WTC11 (cell line): ENCODE data around the gene ARVCF.

Source experiments
- AFF4 ChIP-seq: sonication (generic); formaldehyde crosslinking; IDR thresholded peaks from 2 replicates; pipeline ENCODE4 v1.8.1; 2023; ENCODE audit warnings: mild to moderate bottlenecking, missing genetic modification reagents, borderline replicate concordance
- CREM ChIP-seq: sonication (generic); formaldehyde crosslinking; IDR thresholded peaks from 2 replicates; pipeline ENCODE4 v1.8.1; 2022; ENCODE audit warnings: mild to moderate bottlenecking, missing genetic modification reagents, moderate library complexity
- CTCF ChIP-seq: fragments of 200-600 bp; IDR thresholded peaks from 2 replicates; pipeline ENCODE4 v1.8.0; 2022; ENCODE audit warnings: antibody characterized with exemption
- EMX1 ChIP-seq: fragments of 250-450 bp; sonication (Bioruptor Pico); IDR thresholded peaks from 2 replicates; pipeline ENCODE4 v1.8.0; 2021; ENCODE audit warnings: mild to moderate bottlenecking
- ESRRA ChIP-seq: sonication (generic); formaldehyde crosslinking; IDR thresholded peaks from 2 replicates; pipeline ENCODE4 v1.8.1; 2022; ENCODE audit warnings: mild to moderate bottlenecking, missing genetic modification reagents, borderline replicate concordance
- ETV6 ChIP-seq: sonication (generic); formaldehyde crosslinking; IDR thresholded peaks from 2 replicates; pipeline ENCODE4 v1.8.1; 2022; ENCODE audit warnings: mild to moderate bottlenecking, missing genetic modification reagents
- FOXJ3 ChIP-seq: sonication (generic); formaldehyde crosslinking; IDR thresholded peaks from 2 replicates; pipeline ENCODE4 v1.9.0; 2021; ENCODE audit warnings: missing genetic modification reagents, mild to moderate bottlenecking, borderline replicate concordance
- MYBL2 ChIP-seq: sonication (generic); formaldehyde crosslinking; IDR thresholded peaks from 2 replicates; pipeline ENCODE4 v1.8.1; 2023; ENCODE audit warnings: mild to moderate bottlenecking, moderate library complexity, missing genetic modification reagents
- TF ChIP-seq, protein P1 (sequence below): sonication (generic); formaldehyde crosslinking; IDR thresholded peaks from 2 replicates; pipeline ENCODE4 v1.8.1; 2022; ENCODE audit warnings: missing genetic modification reagents, borderline replicate concordance
- TF ChIP-seq, protein P2 (sequence below): sonication (generic); formaldehyde crosslinking; IDR thresholded peaks from 2 replicates; pipeline ENCODE4 v1.8.0; 2023; ENCODE audit warnings: missing genetic modification reagents
- TF ChIP-seq, protein P3 (sequence below): sonication (generic); formaldehyde crosslinking; IDR thresholded peaks from 2 replicates; pipeline ENCODE4 v1.8.0; 2022; ENCODE audit warnings: mild to moderate bottlenecking, missing genetic modification reagents
- TF ChIP-seq, protein P4 (sequence below): sonication (generic); formaldehyde crosslinking; conservative IDR thresholded peaks from 2 replicates; pipeline ENCODE4 v1.8.1; 2022; ENCODE audit warnings: mild to moderate bottlenecking, missing genetic modification reagents
- TF ChIP-seq, protein P5 (sequence below): sonication (generic); formaldehyde crosslinking; conservative IDR thresholded peaks from 2 replicates; pipeline ENCODE4 v1.8.1; 2023; ENCODE audit warnings: mild to moderate bottlenecking, low read depth, missing genetic modification reagents, moderate library complexity

- TF ChIP-seq CTCF (no peak), EMX1 (CRISPR knock-in tag) (no peak), MYBL2 (no peak), ESRRA (CRISPR knock-in tag) (no peak), AFF4 (CRISPR knock-in tag) (no peak), FOXJ3 (CRISPR knock-in tag) (no peak), ETV6 (no peak), CREM (CRISPR knock-in tag) (no peak)
- TF ChIP-seq, protein P1, sequence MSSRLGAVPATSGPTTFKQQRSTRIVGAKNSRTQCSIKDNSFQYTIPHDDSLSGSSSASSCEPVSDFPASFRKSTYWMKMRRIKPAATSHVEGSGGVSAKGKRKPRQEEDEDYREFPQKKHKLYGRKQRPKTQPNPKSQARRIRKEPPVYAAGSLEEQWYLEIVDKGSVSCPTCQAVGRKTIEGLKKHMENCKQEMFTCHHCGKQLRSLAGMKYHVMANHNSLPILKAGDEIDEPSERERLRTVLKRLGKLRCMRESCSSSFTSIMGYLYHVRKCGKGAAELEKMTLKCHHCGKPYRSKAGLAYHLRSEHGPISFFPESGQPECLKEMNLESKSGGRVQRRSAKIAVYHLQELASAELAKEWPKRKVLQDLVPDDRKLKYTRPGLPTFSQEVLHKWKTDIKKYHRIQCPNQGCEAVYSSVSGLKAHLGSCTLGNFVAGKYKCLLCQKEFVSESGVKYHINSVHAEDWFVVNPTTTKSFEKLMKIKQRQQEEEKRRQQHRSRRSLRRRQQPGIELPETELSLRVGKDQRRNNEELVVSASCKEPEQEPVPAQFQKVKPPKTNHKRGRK (CRISPR knock-in tag), result no peak
- TF ChIP-seq, protein P2, sequence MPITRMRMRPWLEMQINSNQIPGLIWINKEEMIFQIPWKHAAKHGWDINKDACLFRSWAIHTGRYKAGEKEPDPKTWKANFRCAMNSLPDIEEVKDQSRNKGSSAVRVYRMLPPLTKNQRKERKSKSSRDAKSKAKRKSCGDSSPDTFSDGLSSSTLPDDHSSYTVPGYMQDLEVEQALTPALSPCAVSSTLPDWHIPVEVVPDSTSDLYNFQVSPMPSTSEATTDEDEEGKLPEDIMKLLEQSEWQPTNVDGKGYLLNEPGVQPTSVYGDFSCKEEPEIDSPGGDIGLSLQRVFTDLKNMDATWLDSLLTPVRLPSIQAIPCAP, result no peak
- TF ChIP-seq, protein P3, sequence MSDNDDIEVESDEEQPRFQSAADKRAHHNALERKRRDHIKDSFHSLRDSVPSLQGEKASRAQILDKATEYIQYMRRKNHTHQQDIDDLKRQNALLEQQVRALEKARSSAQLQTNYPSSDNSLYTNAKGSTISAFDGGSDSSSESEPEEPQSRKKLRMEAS (CRISPR knock-in tag), result no peak
- TF ChIP-seq, protein P4, sequence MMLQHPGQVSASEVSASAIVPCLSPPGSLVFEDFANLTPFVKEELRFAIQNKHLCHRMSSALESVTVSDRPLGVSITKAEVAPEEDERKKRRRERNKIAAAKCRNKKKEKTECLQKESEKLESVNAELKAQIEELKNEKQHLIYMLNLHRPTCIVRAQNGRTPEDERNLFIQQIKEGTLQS (CRISPR knock-in tag), result no peak
- TF ChIP-seq, protein P5, sequence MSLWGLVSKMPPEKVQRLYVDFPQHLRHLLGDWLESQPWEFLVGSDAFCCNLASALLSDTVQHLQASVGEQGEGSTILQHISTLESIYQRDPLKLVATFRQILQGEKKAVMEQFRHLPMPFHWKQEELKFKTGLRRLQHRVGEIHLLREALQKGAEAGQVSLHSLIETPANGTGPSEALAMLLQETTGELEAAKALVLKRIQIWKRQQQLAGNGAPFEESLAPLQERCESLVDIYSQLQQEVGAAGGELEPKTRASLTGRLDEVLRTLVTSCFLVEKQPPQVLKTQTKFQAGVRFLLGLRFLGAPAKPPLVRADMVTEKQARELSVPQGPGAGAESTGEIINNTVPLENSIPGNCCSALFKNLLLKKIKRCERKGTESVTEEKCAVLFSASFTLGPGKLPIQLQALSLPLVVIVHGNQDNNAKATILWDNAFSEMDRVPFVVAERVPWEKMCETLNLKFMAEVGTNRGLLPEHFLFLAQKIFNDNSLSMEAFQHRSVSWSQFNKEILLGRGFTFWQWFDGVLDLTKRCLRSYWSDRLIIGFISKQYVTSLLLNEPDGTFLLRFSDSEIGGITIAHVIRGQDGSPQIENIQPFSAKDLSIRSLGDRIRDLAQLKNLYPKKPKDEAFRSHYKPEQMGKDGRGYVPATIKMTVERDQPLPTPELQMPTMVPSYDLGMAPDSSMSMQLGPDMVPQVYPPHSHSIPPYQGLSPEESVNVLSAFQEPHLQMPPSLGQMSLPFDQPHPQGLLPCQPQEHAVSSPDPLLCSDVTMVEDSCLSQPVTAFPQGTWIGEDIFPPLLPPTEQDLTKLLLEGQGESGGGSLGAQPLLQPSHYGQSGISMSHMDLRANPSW (CRISPR knock-in tag), result no peak
Measured at GRCh38 chr22:20018001-20018400, 1.4 kb upstream of the ARVCF start.
